Measurements from ENCODE around the gene LIFR.
A peak's percentile ranks its signal among the peaks of the same experiment; 100 is the strongest.

The LIFR gene

DNA sequence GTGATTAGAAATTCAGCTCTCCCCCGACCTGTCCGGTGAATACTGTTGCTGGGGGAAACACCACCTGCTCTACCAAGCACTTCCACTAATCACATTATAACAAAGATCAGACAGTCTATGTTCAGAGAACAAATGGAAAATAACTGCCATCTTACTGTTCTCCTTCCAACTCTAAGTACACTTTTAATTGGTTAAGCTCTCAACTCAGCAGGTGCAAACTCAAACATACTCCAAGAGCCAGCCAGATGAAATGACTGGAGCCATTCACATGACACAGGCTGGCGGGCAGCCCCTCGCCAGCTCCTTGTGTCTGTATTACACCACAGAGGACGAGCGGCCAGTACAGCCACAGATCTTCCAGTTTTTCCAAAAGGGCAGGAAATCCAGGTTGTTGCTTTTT lies 16.1 kb downstream of the LIFR start (continued):
- TF ChIP-seq ZNF350 (tag by site-specific recombination; IDR thresholded peaks at IDR 0.05) = no peak
- TF ChIP-seq HOXA7 (CRISPR knock-in tag; IDR thresholded peaks at IDR 0.05; ENCODE audit: borderline replicate concordance) = no peak
- TF ChIP-seq ZNF660 (tag by site-specific recombination; IDR thresholded peaks at IDR 0.05) = no peak
- peak; percentile 17; the same call in 1 of the 2 replicates for TF ChIP-seq ZEB2 (tag by site-specific recombination; IDR thresholded peaks at IDR 0.05)
- TF ChIP-seq YY2 (tag by site-specific recombination; IDR thresholded peaks at IDR 0.05) = no peak
- TF ChIP-seq, protein P1, sequence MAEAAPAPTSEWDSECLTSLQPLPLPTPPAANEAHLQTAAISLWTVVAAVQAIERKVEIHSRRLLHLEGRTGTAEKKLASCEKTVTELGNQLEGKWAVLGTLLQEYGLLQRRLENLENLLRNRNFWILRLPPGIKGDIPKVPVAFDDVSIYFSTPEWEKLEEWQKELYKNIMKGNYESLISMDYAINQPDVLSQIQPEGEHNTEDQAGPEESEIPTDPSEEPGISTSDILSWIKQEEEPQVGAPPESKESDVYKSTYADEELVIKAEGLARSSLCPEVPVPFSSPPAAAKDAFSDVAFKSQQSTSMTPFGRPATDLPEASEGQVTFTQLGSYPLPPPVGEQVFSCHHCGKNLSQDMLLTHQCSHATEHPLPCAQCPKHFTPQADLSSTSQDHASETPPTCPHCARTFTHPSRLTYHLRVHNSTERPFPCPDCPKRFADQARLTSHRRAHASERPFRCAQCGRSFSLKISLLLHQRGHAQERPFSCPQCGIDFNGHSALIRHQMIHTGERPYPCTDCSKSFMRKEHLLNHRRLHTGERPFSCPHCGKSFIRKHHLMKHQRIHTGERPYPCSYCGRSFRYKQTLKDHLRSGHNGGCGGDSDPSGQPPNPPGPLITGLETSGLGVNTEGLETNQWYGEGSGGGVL (tag by site-specific recombination; IDR thresholded peaks at IDR 0.05) = no peak
- TF ChIP-seq ZBTB8A (tag by site-specific recombination; IDR thresholded peaks at IDR 0.05) = no peak
- TF ChIP-seq ZSCAN16 (tag by site-specific recombination; IDR thresholded peaks at IDR 0.05) = no peak
- no peak for TF ChIP-seq ZNF211 (tag by site-specific recombination; IDR thresholded peaks at IDR 0.05; ENCODE audit: low read depth)
- no peak for TF ChIP-seq ZNF416 (tag by site-specific recombination; IDR thresholded peaks at IDR 0.05)
- no peak for TF ChIP-seq ZNF433 (tag by site-specific recombination; IDR thresholded peaks at IDR 0.05; ENCODE audit: low read depth)
- TF ChIP-seq ZNF174 (tag by site-specific recombination; IDR thresholded peaks at IDR 0.05) = no peak
- no peak for TF ChIP-seq ZNF112 (tag by site-specific recombination; IDR thresholded peaks at IDR 0.05)
- no peak for TF ChIP-seq ZNF677 (tag by site-specific recombination; IDR thresholded peaks at IDR 0.05)
- TF ChIP-seq ZNF155 (tag by site-specific recombination; IDR thresholded peaks at IDR 0.05) = no peak
- no peak for TF ChIP-seq ZNF146 (tag by site-specific recombination; IDR thresholded peaks at IDR 0.05)
- TF ChIP-seq ZNF114 (tag by site-specific recombination; IDR thresholded peaks at IDR 0.05) = no peak
- no peak for TF ChIP-seq ZNF221 (tag by site-specific recombination; IDR thresholded peaks at IDR 0.05; ENCODE audit: borderline replicate concordance)
- no peak for TF ChIP-seq ZNF2 (tag by site-specific recombination; IDR thresholded peaks at IDR 0.05)
- TF ChIP-seq, protein P2, sequence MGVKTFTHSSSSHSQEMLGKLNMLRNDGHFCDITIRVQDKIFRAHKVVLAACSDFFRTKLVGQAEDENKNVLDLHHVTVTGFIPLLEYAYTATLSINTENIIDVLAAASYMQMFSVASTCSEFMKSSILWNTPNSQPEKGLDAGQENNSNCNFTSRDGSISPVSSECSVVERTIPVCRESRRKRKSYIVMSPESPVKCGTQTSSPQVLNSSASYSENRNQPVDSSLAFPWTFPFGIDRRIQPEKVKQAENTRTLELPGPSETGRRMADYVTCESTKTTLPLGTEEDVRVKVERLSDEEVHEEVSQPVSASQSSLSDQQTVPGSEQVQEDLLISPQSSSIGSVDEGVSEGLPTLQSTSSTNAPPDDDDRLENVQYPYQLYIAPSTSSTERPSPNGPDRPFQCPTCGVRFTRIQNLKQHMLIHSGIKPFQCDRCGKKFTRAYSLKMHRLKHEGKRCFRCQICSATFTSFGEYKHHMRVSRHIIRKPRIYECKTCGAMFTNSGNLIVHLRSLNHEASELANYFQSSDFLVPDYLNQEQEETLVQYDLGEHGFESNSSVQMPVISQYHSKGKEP (tag by site-specific recombination; IDR thresholded peaks at IDR 0.05) = no peak
- no peak for TF ChIP-seq ZNF391 (tag by site-specific recombination; IDR thresholded peaks at IDR 0.05; ENCODE audit: borderline replicate concordance, low read depth)
- no peak for TF ChIP-seq ZNF548 (tag by site-specific recombination; IDR thresholded peaks at IDR 0.05)
- no peak for TF ChIP-seq ZSCAN23 (tag by site-specific recombination; IDR thresholded peaks at IDR 0.05)
- no peak for TF ChIP-seq ZNF776 (tag by site-specific recombination; IDR thresholded peaks at IDR 0.05; ENCODE audit: borderline replicate concordance)
- no peak for TF ChIP-seq KLF8 (tag by site-specific recombination; IDR thresholded peaks at IDR 0.05)
- TF ChIP-seq ZNF571 (tag by site-specific recombination; IDR thresholded peaks at IDR 0.05) = no peak
- TF ChIP-seq ZXDB (tag by site-specific recombination; IDR thresholded peaks at IDR 0.05) = no peak
- TF ChIP-seq ZNF19 (tag by site-specific recombination; IDR thresholded peaks at IDR 0.05; ENCODE audit: low read depth) = no peak
- TF ChIP-seq ZNF792 (tag by site-specific recombination; IDR thresholded peaks at IDR 0.05) = no peak
- no peak for TF ChIP-seq ZNF664 (tag by site-specific recombination; IDR thresholded peaks at IDR 0.05)
- TF ChIP-seq GLIS1 (tag by site-specific recombination; IDR thresholded peaks at IDR 0.05) = no peak
- TF ChIP-seq ZNF157 (tag by site-specific recombination; IDR thresholded peaks at IDR 0.05) = no peak
- TF ChIP-seq SETDB1 (IDR thresholded peaks at IDR 0.05; ENCODE audit: insufficient read length, low read length) = no peak
- no peak for TF ChIP-seq ZNF555 (tag by site-specific recombination; conservative IDR thresholded peaks at IDR 0.05)
- TF ChIP-seq ZNF791 (tag by site-specific recombination; IDR thresholded peaks at IDR 0.05) = no peak
- no peak for TF ChIP-seq ZBTB48 (tag by site-specific recombination; IDR thresholded peaks at IDR 0.05)
- no peak for TF ChIP-seq ZNF302 (tag by site-specific recombination; IDR thresholded peaks at IDR 0.05; ENCODE audit: low read depth)
- no peak for TF ChIP-seq FEZF1 (tag by site-specific recombination; IDR thresholded peaks at IDR 0.05)
- no peak for TF ChIP-seq TRIM28 (IDR thresholded peaks at IDR 0.05; ENCODE audit: borderline replicate concordance, low read length)
- TF ChIP-seq ZNF184 (tag by site-specific recombination; IDR thresholded peaks at IDR 0.05) = no peak
- TF ChIP-seq, protein P3, sequence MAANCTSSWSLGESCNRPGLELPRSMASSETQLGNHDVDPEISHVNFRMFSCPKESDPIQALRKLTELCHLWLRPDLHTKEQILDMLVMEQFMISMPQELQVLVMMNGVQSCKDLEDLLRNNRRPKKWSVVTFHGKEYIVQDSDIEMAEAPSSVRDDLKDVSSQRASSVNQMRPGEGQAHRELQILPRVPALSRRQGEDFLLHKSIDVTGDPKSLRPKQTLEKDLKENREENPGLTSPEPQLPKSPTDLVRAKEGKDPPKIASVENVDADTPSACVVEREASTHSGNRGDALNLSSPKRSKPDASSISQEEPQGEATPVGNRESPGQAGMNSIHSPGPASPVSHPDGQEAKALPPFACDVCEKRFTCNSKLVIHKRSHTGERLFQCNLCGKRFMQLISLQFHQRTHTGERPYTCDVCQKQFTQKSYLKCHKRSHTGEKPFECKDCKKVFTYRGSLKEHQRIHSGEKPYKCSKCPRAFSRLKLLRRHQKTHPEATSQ (tag by site-specific recombination; IDR thresholded peaks at IDR 0.05) = no peak
- TF ChIP-seq HOXD13 (CRISPR knock-in tag; IDR thresholded peaks at IDR 0.05; ENCODE audit: borderline replicate concordance) = no peak
